A549 treated with CORT108297 at 1 μM for 4 hours (cell line): ENCODE data around the gene SS18L1. TPM values are rescaled to one million over a fixed set of nuclear protein-coding genes. Genes with fewer than 3 reads are reported as not detected.

Experiments used
- total RNA-seq: library from RNA; stranded (reverse); fragments of 200-300 nt; extraction: Qiagen RNA extraction; gene quantifications from 5 replicates; pipeline ENCODE4 v1.2.3, GENCODE V29; 2022

SS18L1 gene, protein sequence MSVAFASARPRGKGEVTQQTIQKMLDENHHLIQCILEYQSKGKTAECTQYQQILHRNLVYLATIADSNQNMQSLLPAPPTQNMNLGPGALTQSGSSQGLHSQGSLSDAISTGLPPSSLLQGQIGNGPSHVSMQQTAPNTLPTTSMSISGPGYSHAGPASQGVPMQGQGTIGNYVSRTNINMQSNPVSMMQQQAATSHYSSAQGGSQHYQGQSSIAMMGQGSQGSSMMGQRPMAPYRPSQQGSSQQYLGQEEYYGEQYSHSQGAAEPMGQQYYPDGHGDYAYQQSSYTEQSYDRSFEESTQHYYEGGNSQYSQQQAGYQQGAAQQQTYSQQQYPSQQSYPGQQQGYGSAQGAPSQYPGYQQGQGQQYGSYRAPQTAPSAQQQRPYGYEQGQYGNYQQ
- total RNA-seq = 6.6 to 11.0 TPM (median 10.3 TPM) in 5 replicates

DNA sequence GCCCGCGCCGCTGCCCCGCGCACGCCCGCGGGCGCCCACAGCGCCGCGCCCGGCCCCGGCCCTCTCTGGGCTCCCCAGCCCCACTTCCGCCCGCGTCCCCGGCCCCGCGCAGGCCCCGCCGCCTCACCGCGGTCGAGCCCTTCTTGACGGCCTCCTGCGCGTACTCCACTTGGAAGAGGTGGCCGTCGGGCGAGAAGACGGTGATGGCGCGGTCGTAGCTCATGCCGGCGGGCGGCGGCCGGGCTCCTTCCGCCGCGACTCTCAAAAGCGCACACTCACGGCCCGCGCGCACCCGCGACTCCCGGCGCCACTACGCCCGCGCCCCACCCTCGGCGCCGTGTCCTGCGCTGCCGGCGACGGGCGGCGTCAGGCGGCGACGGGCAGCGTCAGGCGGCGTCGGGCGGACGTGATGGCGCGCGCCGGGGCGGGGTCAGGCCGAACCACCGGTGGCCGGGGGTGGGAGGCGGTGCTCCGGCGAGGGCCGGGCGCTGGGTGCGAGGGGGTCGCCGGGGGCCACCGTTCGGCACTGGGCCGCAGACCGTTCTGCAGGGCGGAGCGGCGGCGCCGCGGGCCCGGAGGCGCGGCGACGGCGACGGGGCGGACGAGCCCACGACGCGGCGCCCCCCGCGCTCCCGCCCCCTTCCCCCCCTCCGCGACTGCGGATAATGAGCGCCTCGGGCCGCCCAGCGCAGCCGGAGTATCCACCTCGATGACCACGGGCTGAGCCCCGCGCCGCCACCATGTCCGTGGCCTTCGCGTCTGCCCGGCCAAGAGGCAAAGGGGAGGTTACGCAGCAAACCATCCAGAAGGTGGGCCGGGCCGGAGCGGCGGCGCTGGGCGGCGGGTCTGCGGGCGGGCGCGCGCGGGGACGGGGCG is at the start of gene SS18L1, which contains the start of gene PSMA7:
Gene SS18L1, plus strand, starts transcription at position 689 of the 876 bp plus-strand sequence. Its CDS starts 52 bp downstream, at position 741.
Gene PSMA7, minus strand, starts transcription at position 314 of the 876 bp plus-strand sequence. Its CDS starts 91 bp downstream, at position 223.

DNA sequence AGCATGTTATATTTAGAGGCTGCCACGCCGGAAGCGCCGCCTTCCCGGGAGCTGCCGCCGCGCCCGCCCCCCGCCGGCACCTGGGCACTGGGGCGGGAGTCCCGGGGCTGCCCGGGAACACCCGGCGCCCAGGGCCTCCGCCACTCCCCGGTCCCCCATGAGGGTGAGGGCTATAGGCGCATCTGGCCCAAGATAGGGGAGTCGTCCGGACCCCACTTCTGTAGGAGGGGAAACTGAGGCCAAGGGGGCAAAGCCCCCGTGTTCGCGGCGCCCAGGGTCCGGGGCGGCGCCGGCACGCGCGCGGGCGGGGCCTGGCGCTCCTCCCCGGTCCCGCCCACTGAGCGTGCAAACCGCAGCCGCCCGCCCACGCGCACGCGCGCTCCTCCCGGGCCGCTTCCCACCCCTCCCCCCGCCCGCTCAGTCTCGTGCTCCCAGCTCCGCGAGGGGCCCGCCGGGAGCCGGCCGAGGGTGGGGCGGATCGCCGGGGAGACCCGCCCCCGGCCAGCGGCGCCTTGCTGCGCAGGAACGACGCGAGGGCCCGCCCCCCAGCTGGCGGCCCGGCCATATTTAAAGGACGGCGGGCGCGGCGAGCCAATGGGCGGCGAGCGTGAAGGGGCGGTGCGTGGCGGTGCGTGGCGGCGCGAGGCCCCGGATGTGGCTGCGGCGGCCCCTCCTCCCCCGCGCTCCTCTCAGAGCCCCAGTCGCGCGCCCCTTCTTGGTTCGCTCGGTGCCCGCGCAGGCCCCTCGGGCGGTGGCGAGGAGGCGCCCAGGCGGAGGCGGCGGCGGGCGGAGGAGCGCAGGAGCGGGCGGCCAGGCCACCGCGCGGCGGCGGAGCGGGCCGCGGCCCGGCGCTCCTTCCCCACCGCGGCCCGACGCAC is 21.6 kb upstream of the SS18L1 start, which contains the start of gene LSM14B:
Gene LSM14B, plus strand, starts transcription at position 700 of the 878 bp plus-strand sequence. CDS start 192 bp downstream, outside the sequence.

DNA sequence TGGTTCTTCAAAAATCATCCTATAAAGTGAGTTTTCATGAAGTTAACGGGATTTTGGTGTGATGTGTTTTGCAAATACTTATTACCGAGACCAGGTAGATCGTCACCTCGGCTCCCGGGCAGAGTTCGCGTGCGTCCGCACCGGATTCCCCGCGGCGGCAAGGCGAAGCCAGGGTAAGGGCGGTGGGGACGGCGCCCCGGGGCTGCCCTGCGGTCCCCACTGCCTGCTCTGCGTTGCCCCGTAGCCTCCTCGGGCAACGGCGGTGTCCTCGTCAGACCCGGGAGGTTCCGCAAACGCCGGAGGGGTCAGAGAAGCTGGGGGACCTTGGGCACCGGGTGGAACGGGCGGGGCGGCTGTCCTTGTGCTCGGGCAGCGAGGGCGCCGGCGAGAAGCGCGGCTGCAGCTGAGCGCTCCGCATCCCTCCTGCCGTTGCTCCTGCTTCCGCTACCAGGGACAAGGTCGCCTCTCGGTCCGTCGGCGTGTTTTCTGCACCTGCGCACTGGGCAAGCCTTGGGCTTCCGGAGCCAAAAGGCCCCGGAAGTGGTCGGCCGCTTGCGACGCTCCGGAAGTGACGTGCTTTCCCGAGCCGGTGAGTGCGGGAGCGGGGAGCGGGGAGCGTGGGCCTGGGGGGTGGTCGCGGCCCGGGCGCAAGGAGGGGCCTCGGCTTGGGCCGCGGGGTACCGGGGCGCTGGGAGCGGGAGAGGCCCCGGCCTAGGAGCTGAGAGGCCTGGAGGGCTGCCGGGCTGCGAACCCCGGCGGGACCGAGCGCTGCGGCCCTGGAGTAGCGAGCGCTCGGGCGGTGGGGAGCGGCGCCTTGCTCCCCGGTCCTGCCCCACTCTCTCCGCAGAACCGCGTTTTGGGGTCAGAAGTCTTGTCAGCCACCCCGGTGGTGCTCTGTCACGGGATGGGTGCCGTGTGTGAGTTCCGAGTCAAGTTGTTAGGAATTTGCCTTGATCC is 39.2 kb downstream of the SS18L1 start, which contains the start of gene MTG2:
Gene MTG2, plus strand, starts transcription at position 560 of the 957 bp plus-strand sequence. CDS start 10,393 bp downstream, outside the sequence.

DNA sequence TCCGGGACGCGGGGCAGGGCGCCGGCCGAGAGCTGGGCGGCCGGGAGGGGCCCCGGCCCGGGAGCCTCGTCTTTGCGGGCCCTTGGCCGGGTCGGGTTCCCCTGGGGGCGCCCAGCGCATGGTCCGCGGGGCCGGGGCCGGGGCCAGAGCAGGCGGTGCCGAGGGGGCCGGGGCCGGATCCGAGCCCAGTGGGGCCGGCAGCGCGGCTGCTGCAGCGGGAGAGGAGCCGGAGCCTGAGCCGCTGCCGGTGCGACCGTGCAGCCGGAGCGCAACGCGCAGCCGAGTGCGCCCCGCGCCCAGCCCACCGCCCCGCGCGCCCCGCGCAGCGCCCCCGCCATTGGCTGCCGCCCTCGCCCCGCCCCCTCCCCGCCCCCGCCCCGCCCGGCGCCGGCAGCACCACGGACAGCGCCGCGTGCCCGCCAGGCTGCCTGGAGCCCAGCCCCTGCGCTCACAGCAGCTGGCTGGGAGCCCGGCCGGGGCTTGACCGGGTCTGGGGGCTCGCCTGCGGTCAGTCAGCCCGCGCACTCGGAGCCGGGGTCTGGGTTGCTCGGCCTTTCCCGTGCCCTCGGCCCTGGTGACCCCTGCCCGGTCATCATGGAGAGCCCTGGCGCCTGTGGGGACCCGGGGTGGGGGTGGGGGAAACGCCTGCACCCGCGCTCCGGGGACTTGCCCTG is 76.6 kb downstream of the SS18L1 start, which contains the start of gene HRH3:
Gene HRH3, minus strand, starts transcription at position 287 of the 674 bp plus-strand sequence. CDS start 308 bp downstream, outside the sequence.

Other genes with a start within 250 kb of the SS18L1 start
- gene TAF4, start 77.9 kb upstream of the SS18L1 start, total RNA-seq = 15.6 to 18.2 TPM (median 17.9 TPM) in 5 replicates
- 23.4 to 27.6 TPM (median 26.3 TPM) in 5 replicates for gene LSM14B, start 21.3 kb upstream of the SS18L1 start, total RNA-seq
- gene PSMA7, start 375 bp upstream of the SS18L1 start, total RNA-seq = 488 to 600 TPM (median 589 TPM) in 5 replicates
- gene MTG2, start 39.3 kb downstream of the SS18L1 start, total RNA-seq = 27.8 to 40.5 TPM (median 38.6 TPM) in 5 replicates
- 0.02 to 0.05 TPM (median 0.03 TPM) in 3 of 5 replicates, not detected in the others for gene HRH3, start 76.5 kb downstream of the SS18L1 start, total RNA-seq
- gene OSBPL2, start 94.8 kb downstream of the SS18L1 start, total RNA-seq = 17.6 to 21.6 TPM (median 19.6 TPM) in 5 replicates
- gene ADRM1, start 159.2 kb downstream of the SS18L1 start, total RNA-seq = 154 to 199 TPM (median 192 TPM) in 5 replicates
- 230 to 491 TPM (median 415 TPM) in 5 replicates for gene LAMA5, start 223.5 kb downstream of the SS18L1 start, total RNA-seq
- 2,342 to 3,175 TPM (median 2,815 TPM) in 5 replicates for gene RPS21, start 243.3 kb downstream of the SS18L1 start, total RNA-seq